Mesendoderm (in vitro differentiated cells): Measurements from ENCODE around the gene YBX2.

ENCODE experiments used
- DNase-seq: peaks from one replicate; pipeline ENCODE4 v3.0.0; 2013
- H2AK5ac ChIP-seq: 2 replicates; pipeline ENCODE4 v1.6.1; 2013; ENCODE audit warnings: low read length, inconsistent platforms
- H2BK120ac ChIP-seq: 2 replicates; pipeline ENCODE4 v1.6.1; 2013; ENCODE audit warnings: low read depth, mild to moderate bottlenecking, low read length, moderate library complexity, mixed read lengths
- H2BK15ac ChIP-seq: replicated peaks from 2 replicates; pipeline ENCODE4 v1.6.1; 2013; ENCODE audit warnings: low read depth, mild to moderate bottlenecking, moderate library complexity
- H2BK5ac ChIP-seq: 2 replicates; pipeline ENCODE4 v1.6.1; 2013; ENCODE audit warnings: low read length, inconsistent platforms
- H3K18ac ChIP-seq: 2 replicates; pipeline ENCODE4 v1.6.1; 2013; ENCODE audit warnings: mild to moderate bottlenecking, low read length, mixed read lengths
- H3K23ac ChIP-seq: one replicate; pipeline ENCODE4 v1.6.1; 2013; ENCODE audit warnings: low read length
- H3K27ac ChIP-seq: 2 replicates; pipeline ENCODE4 v1.5.1; 2013; ENCODE audit warnings: low read depth, mild to moderate bottlenecking, inconsistent platforms, low read length, moderate library complexity
- H3K27me3 ChIP-seq: 2 replicates; pipeline ENCODE4 v1.6.1; 2013; ENCODE audit warnings: low read length, control low read depth, mild to moderate bottlenecking, inconsistent platforms; ENCODE audit not compliant: insufficient read depth, poor library complexity
- H3K36me3 ChIP-seq: 2 replicates; pipeline ENCODE4 v1.6.1; 2013; ENCODE audit warnings: low read length, inconsistent platforms; ENCODE audit not compliant: control insufficient read depth, insufficient read depth
- H3K4ac ChIP-seq: one replicate; pipeline ENCODE4 v1.6.1; 2013; ENCODE audit warnings: low read depth, mild to moderate bottlenecking, low read length, moderate library complexity
- H3K4me1 ChIP-seq: 2 replicates; pipeline ENCODE4 v1.6.1; 2013; ENCODE audit warnings: low read depth, low read length, inconsistent platforms; ENCODE audit not compliant: control insufficient read depth
- H3K4me2 ChIP-seq: 2 replicates; pipeline ENCODE4 v1.6.1; 2013; ENCODE audit warnings: low read length
- H3K4me3 ChIP-seq: 2 replicates; pipeline ENCODE4 v1.5.1; 2013; ENCODE audit warnings: mild to moderate bottlenecking, low read length
- H3K56ac ChIP-seq: one replicate; pipeline ENCODE4 v1.6.1; 2013; ENCODE audit warnings: low read length
- H3K79me1 ChIP-seq: 2 replicates; pipeline ENCODE4 v1.6.1; 2013; ENCODE audit warnings: low read length, inconsistent platforms
- H3K79me2 ChIP-seq: 2 replicates; pipeline ENCODE4 v1.6.1; 2013; ENCODE audit warnings: mild to moderate bottlenecking, low read length; ENCODE audit not compliant: control insufficient read depth, insufficient read depth
- H3K9ac ChIP-seq: 2 replicates; pipeline ENCODE4 v1.6.1; 2013; ENCODE audit warnings: low read length, inconsistent platforms
- H4K5ac ChIP-seq: one replicate; pipeline ENCODE4 v1.6.1; 2013; ENCODE audit warnings: low read length
- H4K8ac ChIP-seq: one replicate; pipeline ENCODE4 v1.6.1; 2013; ENCODE audit warnings: low read depth, mild to moderate bottlenecking, control low read depth, low read length, moderate library complexity
- WGBS: extraction: QIAGEN DNeasy Blood & Tissue Kit; methylation state at CpG from one replicate; pipeline ENCODE4 v1.1.7; 2013; ENCODE audit warnings: low lambda C conversion rate, missing lambda C conversion rate; ENCODE audit not compliant: insufficient coverage; ENCODE audit errors: extremely low coverage; 5-methylcytosine and 5-hydroxymethylcytosine counted together

The YBX2 gene

GRCh38 chr17:7296189-7296861 is 1.9 kb upstream of the YBX2 start:
- no peak overlapping the region for H3K18ac ChIP-seq
- WGBS = no CpG with 5 or more reads among the region's 51 CpGs
- no peak overlapping the region for H3K27ac ChIP-seq
- H2AK5ac ChIP-seq = no peak overlapping the region
- peak overlapping the region; percentile 17 for H3K9ac ChIP-seq
- H2BK15ac ChIP-seq = no peak overlapping the region
- H3K23ac ChIP-seq = no peak overlapping the region
- no peak overlapping the region for H3K4me2 ChIP-seq
- H3K36me3 ChIP-seq = no peaks in the 10 kb centered on the region
- peaks cover 4% of the 10 kb centered on the region for H3K27me3 ChIP-seq
- H4K5ac ChIP-seq = no peak overlapping the region
- H3K4me1 ChIP-seq = no peaks in the 10 kb centered on the region
- no peak overlapping the region for H2BK120ac ChIP-seq
- no peak overlapping the region for H3K4ac ChIP-seq
- no peaks in the 10 kb centered on the region for H3K79me1 ChIP-seq
- no peak overlapping the region for H2BK5ac ChIP-seq
- DNase-seq = peak; percentile 87
- peak overlapping the region; percentile 37 for H3K56ac ChIP-seq
- no peak overlapping the region for H4K8ac ChIP-seq
- H3K79me2 ChIP-seq = no peaks in the 10 kb centered on the region
- no peak overlapping the region for H3K4me3 ChIP-seq

- no peak for DNase-seq
- H2BK120ac ChIP-seq = no peak overlapping the region
- H2BK15ac ChIP-seq = no peak overlapping the region
- no peak overlapping the region for H3K9ac ChIP-seq
- no peak overlapping the region for H3K23ac ChIP-seq
- H2BK5ac ChIP-seq = no peak overlapping the region
- no peak overlapping the region for H3K27ac ChIP-seq
- H3K36me3 ChIP-seq = no peaks in the 10 kb centered on the region
- H3K79me2 ChIP-seq = no peaks in the 10 kb centered on the region
- H4K5ac ChIP-seq = no peak overlapping the region
- H3K4me2 ChIP-seq = no peak overlapping the region
- peaks cover 4% of the 10 kb centered on the region for H3K27me3 ChIP-seq
- H3K4me1 ChIP-seq = no peaks in the 10 kb centered on the region
- no peak overlapping the region for H3K18ac ChIP-seq
- H3K4ac ChIP-seq = no peak overlapping the region
- no peaks in the 10 kb centered on the region for H3K79me1 ChIP-seq
- H2AK5ac ChIP-seq = no peak overlapping the region
- no CpG with 5 or more reads among the region's 42 CpGs for WGBS
- no peak overlapping the region for H3K4me3 ChIP-seq
- no peak overlapping the region for H4K8ac ChIP-seq
- H3K56ac ChIP-seq = peak overlapping the region; percentile 37
Measured at GRCh38 chr17:7295230-7296180, 1.1 kb upstream of the YBX2 start.

- H3K27ac ChIP-seq = no peak overlapping the region
- no peak overlapping the region for H2BK120ac ChIP-seq
- H3K18ac ChIP-seq = no peak overlapping the region
- no peak overlapping the region for H2BK15ac ChIP-seq
- no peak overlapping the region for H3K4me2 ChIP-seq
- peaks cover 4% of the 10 kb centered on the region for H3K27me3 ChIP-seq
- no peak overlapping the region for H4K5ac ChIP-seq
- peak; percentile 67 for DNase-seq
- WGBS = no CpG with 5 or more reads among the region's 75 CpGs
- H3K56ac ChIP-seq = peak overlapping the region; percentile 56
- H3K79me1 ChIP-seq = no peaks in the 10 kb centered on the region
- no peak overlapping the region for H3K9ac ChIP-seq
- no peak overlapping the region for H2BK5ac ChIP-seq
- no peaks in the 10 kb centered on the region for H3K4me1 ChIP-seq
- H3K36me3 ChIP-seq = no peaks in the 10 kb centered on the region
- H4K8ac ChIP-seq = no peak overlapping the region
- H2AK5ac ChIP-seq = no peak overlapping the region
- H3K79me2 ChIP-seq = no peaks in the 10 kb centered on the region
- H3K4ac ChIP-seq = no peak overlapping the region
- no peak overlapping the region for H3K23ac ChIP-seq
- no peak overlapping the region for H3K4me3 ChIP-seq
Measured at GRCh38 chr17:7293816-7294613, 424 bp downstream of the YBX2 start.

DNA sequence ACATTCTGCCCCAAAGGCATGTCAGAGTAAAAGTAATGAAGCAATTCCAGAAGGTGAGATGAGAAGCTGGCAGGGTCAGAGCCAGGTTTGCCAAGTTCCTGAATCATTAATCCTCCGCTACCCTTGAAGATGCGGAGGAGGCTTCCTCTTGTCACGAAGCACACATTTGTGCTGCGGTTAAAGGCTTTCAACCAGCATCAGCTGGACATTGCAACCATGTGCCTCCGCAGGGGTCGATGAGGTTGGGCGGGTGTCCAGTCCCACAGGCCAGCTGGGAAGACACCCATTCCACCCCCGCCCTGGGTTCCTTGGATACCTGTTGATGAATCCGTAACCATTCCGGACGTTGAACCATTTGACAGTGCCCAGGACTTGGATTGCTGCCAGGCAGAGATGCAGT is 1.3 kb downstream of the YBX2 start:
- Histone ChIP-seq H3K4ac (no peak overlapping the region), H2BK15ac (no peak overlapping the region), H3K56ac (no peak overlapping the region), H3K79me2 (no peaks in the 10 kb centered on the region), H2BK120ac (no peak overlapping the region), H4K8ac (no peak overlapping the region), H3K4me3 (no peak overlapping the region), H3K18ac (no peak overlapping the region), H4K5ac (no peak overlapping the region), H2BK5ac (no peak overlapping the region), H3K27me3 (peaks cover 4% of the 10 kb centered on the region), H3K79me1 (no peaks in the 10 kb centered on the region), H3K27ac (no peak overlapping the region), H3K4me1 (no peaks in the 10 kb centered on the region), H3K4me2 (no peak overlapping the region), H3K9ac (no peak overlapping the region), H3K23ac (no peak overlapping the region), H2AK5ac (no peak overlapping the region), H3K36me3 (no peaks in the 10 kb centered on the region)
- no peak for DNase-seq
- WGBS = no CpG with 5 or more reads among the region's 11 CpGs

GRCh38 chr17:7292729-7293128 is 1.7 kb downstream of the YBX2 start:
- H3K79me1 ChIP-seq = no peaks in the 10 kb centered on the region
- no CpG with 5 or more reads among the region's 6 CpGs for WGBS
- H3K4me1 ChIP-seq = no peaks in the 10 kb centered on the region
- H3K18ac ChIP-seq = no peak overlapping the region
- H2AK5ac ChIP-seq = no peak overlapping the region
- no peaks in the 10 kb centered on the region for H3K36me3 ChIP-seq
- no peak overlapping the region for H2BK5ac ChIP-seq
- H2BK15ac ChIP-seq = no peak overlapping the region
- H3K27ac ChIP-seq = no peak overlapping the region
- no peak overlapping the region for H3K9ac ChIP-seq
- no peak overlapping the region for H3K4me3 ChIP-seq
- DNase-seq = no peak
- H3K4ac ChIP-seq = no peak overlapping the region
- no peak overlapping the region for H3K4me2 ChIP-seq
- H3K27me3 ChIP-seq = peaks cover 4% of the 10 kb centered on the region
- H4K5ac ChIP-seq = no peak overlapping the region
- no peak overlapping the region for H2BK120ac ChIP-seq
- no peak overlapping the region for H3K23ac ChIP-seq
- H4K8ac ChIP-seq = no peak overlapping the region
- H3K79me2 ChIP-seq = no peaks in the 10 kb centered on the region
- H3K56ac ChIP-seq = no peak overlapping the region
